Nephron progenitor cell (in vitro differentiated cells): ENCODE measurements around the gene PRDM16.

Experiments
- DNase-seq: peaks from one replicate; pipeline ENCODE4 v3.0.0; 2021
- H3K27ac Mint-ChIP-seq: 2 replicates; pipeline ENCODE4 v1.8.0; 2021; ENCODE audit warnings: mild to moderate bottlenecking, moderate library complexity, mixed read lengths
- H3K27me3 Mint-ChIP-seq: 2 replicates; pipeline ENCODE4 v1.8.0; 2021; ENCODE audit warnings: mild to moderate bottlenecking, low read depth, mixed read lengths; ENCODE audit not compliant: poor library complexity
- H3K36me3 Mint-ChIP-seq: 2 replicates; pipeline ENCODE4 v1.8.0; 2021; ENCODE audit warnings: low read depth, mixed read lengths
- H3K4me1 Mint-ChIP-seq: 2 replicates; pipeline ENCODE4 v1.8.0; 2021; ENCODE audit warnings: mixed read lengths
- H3K4me3 Mint-ChIP-seq: 2 replicates; pipeline ENCODE4 v1.8.0; 2021; ENCODE audit warnings: mild to moderate bottlenecking, moderate library complexity, mixed read lengths
- H3K9me3 Mint-ChIP-seq: 2 replicates; pipeline ENCODE4 v1.8.0; 2021; ENCODE audit warnings: mild to moderate bottlenecking, moderate library complexity, mixed read lengths
- TF ChIP-seq, protein P1 (sequence below): fragments of 200-600 bp; sonication (generic); IDR thresholded peaks from 2 replicates; pipeline ENCODE4 v1.5.0; 2021; ENCODE audit warnings: antibody characterized with exemption

The PRDM16 gene

GRCh38 chr1:3456964-3457909 lies 388.2 kb downstream of the PRDM16 start:
- Mint-ChIP-seq H3K9me3 (no peaks in the 10 kb centered on the region), H3K27me3 (no peaks in the 10 kb centered on the region), H3K4me1 (peaks cover 54% of the 10 kb centered on the region), H3K36me3 (no peaks in the 10 kb centered on the region), H3K27ac (no peak overlapping the region), H3K4me3 (no peak overlapping the region)
- DNase-seq, result no peak
- TF ChIP-seq, protein P1, sequence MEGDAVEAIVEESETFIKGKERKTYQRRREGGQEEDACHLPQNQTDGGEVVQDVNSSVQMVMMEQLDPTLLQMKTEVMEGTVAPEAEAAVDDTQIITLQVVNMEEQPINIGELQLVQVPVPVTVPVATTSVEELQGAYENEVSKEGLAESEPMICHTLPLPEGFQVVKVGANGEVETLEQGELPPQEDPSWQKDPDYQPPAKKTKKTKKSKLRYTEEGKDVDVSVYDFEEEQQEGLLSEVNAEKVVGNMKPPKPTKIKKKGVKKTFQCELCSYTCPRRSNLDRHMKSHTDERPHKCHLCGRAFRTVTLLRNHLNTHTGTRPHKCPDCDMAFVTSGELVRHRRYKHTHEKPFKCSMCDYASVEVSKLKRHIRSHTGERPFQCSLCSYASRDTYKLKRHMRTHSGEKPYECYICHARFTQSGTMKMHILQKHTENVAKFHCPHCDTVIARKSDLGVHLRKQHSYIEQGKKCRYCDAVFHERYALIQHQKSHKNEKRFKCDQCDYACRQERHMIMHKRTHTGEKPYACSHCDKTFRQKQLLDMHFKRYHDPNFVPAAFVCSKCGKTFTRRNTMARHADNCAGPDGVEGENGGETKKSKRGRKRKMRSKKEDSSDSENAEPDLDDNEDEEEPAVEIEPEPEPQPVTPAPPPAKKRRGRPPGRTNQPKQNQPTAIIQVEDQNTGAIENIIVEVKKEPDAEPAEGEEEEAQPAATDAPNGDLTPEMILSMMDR, result no peak

DNA sequence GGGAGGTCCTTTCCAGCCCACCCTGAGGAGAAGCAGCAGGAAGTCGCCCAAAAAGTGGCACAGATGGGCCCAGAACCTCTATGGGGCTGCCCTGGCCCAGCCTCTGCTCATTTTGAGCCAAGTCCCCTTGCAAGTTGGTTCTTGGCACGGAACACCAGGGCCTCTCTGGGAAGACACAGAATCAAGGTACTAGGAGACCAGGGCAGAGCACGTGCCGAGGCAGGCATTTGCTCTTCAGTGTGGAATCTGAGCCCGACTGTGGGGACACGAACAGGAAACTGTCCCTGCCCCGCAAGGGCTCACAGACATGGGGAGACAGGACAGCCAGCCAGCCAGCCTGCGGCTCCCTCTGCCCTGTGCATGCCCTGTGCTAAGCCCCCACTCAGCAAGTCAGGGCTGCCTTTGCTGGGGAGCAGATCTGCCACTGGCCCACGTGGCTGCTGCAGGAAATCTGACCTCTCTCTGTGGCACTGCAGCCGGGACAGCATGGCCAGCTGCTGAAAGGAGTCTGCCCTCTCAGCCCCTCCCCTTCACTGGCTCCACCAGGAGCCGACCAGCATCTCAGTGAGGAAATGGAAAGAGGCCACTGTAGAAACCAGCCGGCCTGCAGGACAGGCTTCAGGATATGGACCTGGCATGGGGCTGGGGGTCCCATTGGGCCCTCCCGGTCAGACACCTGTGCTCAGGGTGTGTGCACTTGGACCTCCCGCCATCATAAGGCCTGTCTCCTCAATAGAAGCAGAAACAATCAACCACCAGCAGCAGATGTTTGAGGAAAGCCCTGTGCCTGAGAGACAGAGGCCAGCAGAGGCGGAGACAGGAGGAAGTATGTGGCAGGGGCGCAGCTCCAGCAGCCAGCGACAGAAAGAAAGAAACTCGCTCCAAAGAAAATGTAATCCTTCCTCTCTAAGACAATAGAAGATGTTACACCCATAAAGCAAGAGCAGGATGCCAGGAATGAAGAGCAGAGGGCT lies 389.2 kb downstream of the PRDM16 start:
- peak; percentile 52 for DNase-seq
- Mint-ChIP-seq H3K4me3 (peak overlapping the region; percentile 1), H3K27me3 (no peaks in the 10 kb centered on the region), H3K27ac (no peak overlapping the region), H3K4me1 (peaks cover 54% of the 10 kb centered on the region), H3K9me3 (no peaks in the 10 kb centered on the region), H3K36me3 (no peaks in the 10 kb centered on the region)
- TF ChIP-seq, protein P1, result no peak

GRCh38 chr1:3459051-3459908 lies 390.3 kb downstream of the PRDM16 start:
- no peaks in the 10 kb centered on the region for H3K27me3 Mint-ChIP-seq
- peaks cover 54% of the 10 kb centered on the region for H3K4me1 Mint-ChIP-seq
- H3K9me3 Mint-ChIP-seq, result no peaks in the 10 kb centered on the region
- H3K4me3 Mint-ChIP-seq, result no peak overlapping the region
- no peaks in the 10 kb centered on the region for H3K36me3 Mint-ChIP-seq
- TF ChIP-seq, protein P1, result no peak
- no peak for DNase-seq
- H3K27ac Mint-ChIP-seq, result peak overlapping the region; percentile 62

- Mint-ChIP-seq H3K27ac (peak overlapping the region; percentile 62), H3K9me3 (no peaks in the 10 kb centered on the region), H3K27me3 (no peaks in the 10 kb centered on the region), H3K4me1 (peaks cover 51% of the 10 kb centered on the region), H3K36me3 (no peaks in the 10 kb centered on the region), H3K4me3 (no peak overlapping the region)
- DNase-seq, result no peak
- TF ChIP-seq, protein P1, result no peak
Observed at GRCh38 chr1:3459940-3460671, 391.1 kb downstream of the PRDM16 start.

- Mint-ChIP-seq H3K9me3 (no peaks in the 10 kb centered on the region), H3K4me3 (no peak overlapping the region), H3K36me3 (no peaks in the 10 kb centered on the region), H3K4me1 (peaks cover 48% of the 10 kb centered on the region), H3K27ac (no peak overlapping the region), H3K27me3 (no peaks in the 10 kb centered on the region)
- TF ChIP-seq, protein P1, result no peak
- DNase-seq, result peak; percentile 67
Observed at GRCh38 chr1:3460672-3461131, 391.7 kb downstream of the PRDM16 start.
